ENCODE measurements around the gene KANK2.

KANK2 gene

GRCh38 chr19:11196406-11197287 lies 698 bp downstream of the KANK2 start:
- no peak for DNase-seq (ENCODE audit: low spot score)
- Histone ChIP-seq H3K27me3 (ENCODE audit: insufficient read depth, poor library complexity, severe bottlenecking) (no peaks in the 10 kb centered on the region), H3K27ac (ENCODE audit: poor library complexity, severe bottlenecking) (peak overlapping the region; percentile 54), H3K4me3 (ENCODE audit: severe bottlenecking) (peak overlapping the region; percentile 67), H3K4me1 (ENCODE audit: insufficient read depth, poor library complexity, severe bottlenecking) (no peaks in the 10 kb centered on the region), H3K9me3 (ENCODE audit: severe bottlenecking) (no peaks in the 10 kb centered on the region), H3K36me3 (ENCODE audit: low read depth) (peaks cover 15% of the 10 kb centered on the region)
- TF ChIP-seq CTCF (IDR thresholded peaks at IDR 0.05; ENCODE audit: poor library complexity, severe bottlenecking): no peak
- ATAC-seq (ENCODE audit: low read depth): peak; percentile 46; the same call in 2 of the 3 replicates

- TF ChIP-seq CTCF (IDR thresholded peaks at IDR 0.05; ENCODE audit: poor library complexity, severe bottlenecking): no peak
- no peak for ATAC-seq (ENCODE audit: low read depth)
- Histone ChIP-seq H3K27ac (ENCODE audit: poor library complexity, severe bottlenecking) (no peak overlapping the region), H3K36me3 (ENCODE audit: low read depth) (peaks cover 21% of the 10 kb centered on the region), H3K27me3 (ENCODE audit: insufficient read depth, poor library complexity, severe bottlenecking) (no peaks in the 10 kb centered on the region), H3K4me1 (ENCODE audit: insufficient read depth, poor library complexity, severe bottlenecking) (no peaks in the 10 kb centered on the region), H3K9me3 (ENCODE audit: severe bottlenecking) (no peaks in the 10 kb centered on the region), H3K4me3 (ENCODE audit: severe bottlenecking) (no peak overlapping the region)
- no peak for DNase-seq (ENCODE audit: low spot score)
Measured at GRCh38 chr19:11195681-11196080, 1.7 kb downstream of the KANK2 start.

GRCh38 chr19:11194656-11195558 lies 2.4 kb downstream of the KANK2 start:
- DNase-seq (ENCODE audit: low spot score): no peak
- no peak for ATAC-seq (ENCODE audit: low read depth)
- Histone ChIP-seq H3K27ac (ENCODE audit: poor library complexity, severe bottlenecking) (no peak overlapping the region), H3K9me3 (ENCODE audit: severe bottlenecking) (no peaks in the 10 kb centered on the region), H3K4me3 (ENCODE audit: severe bottlenecking) (no peak overlapping the region), H3K27me3 (ENCODE audit: insufficient read depth, poor library complexity, severe bottlenecking) (no peaks in the 10 kb centered on the region), H3K4me1 (ENCODE audit: insufficient read depth, poor library complexity, severe bottlenecking) (peaks cover 4% of the 10 kb centered on the region), H3K36me3 (ENCODE audit: low read depth) (peaks cover 27% of the 10 kb centered on the region)
- no peak for TF ChIP-seq CTCF (IDR thresholded peaks at IDR 0.05; ENCODE audit: poor library complexity, severe bottlenecking)

GRCh38 chr19:11194173-11194572 lies 3.2 kb downstream of the KANK2 start:
- Histone ChIP-seq H3K4me3 (ENCODE audit: severe bottlenecking) (no peak overlapping the region), H3K4me1 (ENCODE audit: insufficient read depth, poor library complexity, severe bottlenecking) (peaks cover 7% of the 10 kb centered on the region), H3K36me3 (ENCODE audit: low read depth) (peaks cover 27% of the 10 kb centered on the region), H3K27ac (ENCODE audit: poor library complexity, severe bottlenecking) (no peak overlapping the region), H3K27me3 (ENCODE audit: insufficient read depth, poor library complexity, severe bottlenecking) (no peaks in the 10 kb centered on the region), H3K9me3 (ENCODE audit: severe bottlenecking) (no peaks in the 10 kb centered on the region)
- DNase-seq (ENCODE audit: low spot score): no peak
- no peak for TF ChIP-seq CTCF (IDR thresholded peaks at IDR 0.05; ENCODE audit: poor library complexity, severe bottlenecking)
- ATAC-seq (ENCODE audit: low read depth): no peak
